Measurements from ENCODE around the gene PDGFRA.

PDGFRA gene

DNA sequence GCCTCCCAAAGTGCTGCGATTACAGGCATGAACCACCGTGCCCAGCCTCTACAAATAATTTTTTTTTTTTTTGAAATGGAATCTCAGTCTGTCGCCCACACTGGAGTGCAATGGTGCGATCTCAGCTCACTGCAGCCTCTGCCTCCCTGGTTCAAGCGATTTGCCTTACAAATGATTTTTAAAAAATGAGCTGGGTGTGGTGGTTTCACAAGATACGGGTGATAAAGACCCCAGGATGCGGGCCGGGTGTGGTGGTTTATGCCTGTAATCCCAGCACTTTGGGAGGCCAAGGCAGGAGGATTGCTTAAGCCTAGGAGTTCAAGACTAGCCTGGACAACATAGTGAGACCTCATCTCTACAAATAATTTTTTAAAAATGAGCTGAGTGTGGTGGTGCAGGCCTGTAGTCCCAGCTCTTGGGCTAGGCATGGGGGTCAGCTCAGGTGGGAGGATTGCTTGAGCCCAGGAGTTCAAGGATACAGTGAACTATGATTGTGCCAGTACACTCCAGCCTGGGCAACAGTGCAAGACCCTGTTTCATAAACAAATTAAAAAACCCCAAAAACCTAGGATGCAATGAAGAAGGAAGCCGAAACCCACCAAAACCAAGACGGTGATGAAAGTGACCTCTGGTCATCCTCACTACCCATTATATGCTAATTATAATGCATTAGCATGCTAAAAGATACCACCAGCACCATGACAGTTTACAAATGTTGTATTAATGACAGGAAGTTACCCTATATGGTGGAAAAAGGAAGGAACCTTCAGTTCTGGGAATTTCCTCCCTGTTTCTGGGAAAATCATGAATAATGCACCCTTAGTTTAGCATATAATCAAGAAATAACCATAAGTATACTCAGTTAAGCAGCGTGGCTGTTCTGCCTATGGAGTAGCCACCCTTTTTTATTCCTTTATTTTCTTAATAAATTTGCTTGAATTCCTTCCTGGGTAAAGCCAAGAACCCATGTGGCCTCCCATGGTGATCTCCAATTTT, 27.7 kb downstream of the PDGFRA start:
- no peak for DNase-seq

DNA sequence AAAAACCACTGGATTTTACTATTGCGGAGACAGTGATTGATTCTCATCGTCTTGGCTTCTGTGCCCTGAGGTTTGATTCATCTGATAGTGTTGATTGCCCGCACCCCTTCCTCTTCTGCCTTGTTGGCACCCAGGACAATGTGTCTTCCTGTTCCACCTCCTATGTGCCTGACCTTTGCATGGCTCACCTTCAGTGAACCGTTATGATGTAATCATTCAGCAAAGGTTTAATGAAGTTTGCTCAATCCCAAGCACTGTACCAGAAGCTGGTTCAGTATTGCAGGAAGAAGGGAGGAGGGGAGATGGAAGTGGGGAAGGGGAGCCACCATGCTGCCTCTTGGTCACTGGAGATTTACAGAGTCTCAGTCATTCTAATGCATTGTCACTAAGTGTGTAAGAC, 36.3 kb downstream of the PDGFRA start:
- no peak for DNase-seq

DNA sequence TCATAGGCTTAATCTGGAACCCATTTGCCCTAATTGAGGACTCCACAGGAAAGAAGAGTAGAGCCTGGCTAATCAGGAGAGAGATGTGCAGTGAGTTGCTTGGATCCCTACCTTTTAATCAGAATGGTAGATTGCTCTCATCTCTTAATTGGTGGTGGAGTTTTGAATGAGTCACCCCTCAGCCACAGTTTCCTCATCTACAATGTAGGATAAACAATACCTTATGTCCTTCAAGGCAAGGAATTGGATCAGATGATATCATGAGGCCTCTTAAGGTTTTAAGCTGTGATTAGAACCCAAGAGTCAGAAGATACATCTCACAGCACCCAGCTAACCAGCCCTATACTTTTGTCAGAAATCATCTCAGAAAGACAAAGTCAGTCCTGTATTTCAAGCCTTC, 39.1 kb downstream of the PDGFRA start:
- DNase-seq, result no peak

DNA sequence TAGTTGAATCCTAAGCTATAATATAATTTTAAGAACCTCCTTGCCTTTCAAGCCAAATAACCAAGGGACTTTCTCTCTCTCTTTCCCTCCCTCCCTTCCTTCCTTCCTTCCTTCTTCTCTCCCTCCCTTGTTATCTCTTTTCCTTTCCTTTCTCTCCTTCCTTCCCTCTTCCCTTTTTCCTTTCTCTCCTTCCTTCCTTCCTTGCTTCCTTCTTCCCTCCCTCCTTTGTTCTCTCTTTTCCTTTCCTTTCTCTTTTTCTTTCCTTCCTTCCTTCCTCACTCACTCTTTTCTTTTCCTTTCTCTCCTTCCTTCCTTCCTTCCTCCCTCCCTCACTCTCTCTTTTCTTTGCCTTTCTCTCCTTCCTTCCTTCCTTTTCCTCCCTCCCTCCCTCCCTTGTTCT, 42.4 kb downstream of the PDGFRA start:
- DNase-seq, result no peak

DNA sequence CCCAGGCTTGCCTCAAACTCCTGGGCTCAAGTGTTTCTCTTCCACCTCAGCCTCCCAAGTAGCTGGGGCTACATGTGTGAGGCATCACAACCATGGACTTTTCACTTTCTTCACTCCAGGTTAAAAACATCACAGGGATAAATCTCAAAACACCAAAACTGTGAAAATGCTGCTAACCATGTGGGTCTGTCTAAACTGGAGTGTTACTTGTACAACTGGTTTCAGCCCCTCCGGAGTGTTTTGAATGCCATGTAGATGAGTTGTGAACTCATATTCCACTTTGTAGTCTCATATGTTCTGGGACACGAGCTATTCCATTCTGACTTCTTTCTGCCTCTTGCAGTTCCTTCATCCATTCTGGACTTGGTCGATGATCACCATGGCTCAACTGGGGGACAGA, 43.0 kb downstream of the PDGFRA start:
- DNase-seq, result no peak

DNA sequence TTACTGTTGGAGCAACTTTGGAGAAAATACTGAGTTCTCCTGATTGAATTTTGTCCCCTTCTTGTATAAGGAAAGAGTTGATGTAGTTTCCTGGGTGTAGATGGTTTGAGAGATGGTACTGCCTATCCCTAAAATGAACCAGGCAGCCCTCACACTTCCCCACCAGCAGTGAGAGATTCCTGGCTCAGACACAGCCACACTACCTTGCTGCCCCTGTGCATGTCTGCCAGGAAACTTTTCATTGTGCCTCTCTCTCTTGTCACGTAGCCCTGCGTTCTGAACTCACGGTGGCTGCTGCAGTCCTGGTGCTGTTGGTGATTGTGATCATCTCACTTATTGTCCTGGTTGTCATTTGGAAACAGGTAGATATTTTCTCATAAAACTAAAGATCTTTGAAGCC, 45.2 kb downstream of the PDGFRA start:
- no peak for DNase-seq

DNA sequence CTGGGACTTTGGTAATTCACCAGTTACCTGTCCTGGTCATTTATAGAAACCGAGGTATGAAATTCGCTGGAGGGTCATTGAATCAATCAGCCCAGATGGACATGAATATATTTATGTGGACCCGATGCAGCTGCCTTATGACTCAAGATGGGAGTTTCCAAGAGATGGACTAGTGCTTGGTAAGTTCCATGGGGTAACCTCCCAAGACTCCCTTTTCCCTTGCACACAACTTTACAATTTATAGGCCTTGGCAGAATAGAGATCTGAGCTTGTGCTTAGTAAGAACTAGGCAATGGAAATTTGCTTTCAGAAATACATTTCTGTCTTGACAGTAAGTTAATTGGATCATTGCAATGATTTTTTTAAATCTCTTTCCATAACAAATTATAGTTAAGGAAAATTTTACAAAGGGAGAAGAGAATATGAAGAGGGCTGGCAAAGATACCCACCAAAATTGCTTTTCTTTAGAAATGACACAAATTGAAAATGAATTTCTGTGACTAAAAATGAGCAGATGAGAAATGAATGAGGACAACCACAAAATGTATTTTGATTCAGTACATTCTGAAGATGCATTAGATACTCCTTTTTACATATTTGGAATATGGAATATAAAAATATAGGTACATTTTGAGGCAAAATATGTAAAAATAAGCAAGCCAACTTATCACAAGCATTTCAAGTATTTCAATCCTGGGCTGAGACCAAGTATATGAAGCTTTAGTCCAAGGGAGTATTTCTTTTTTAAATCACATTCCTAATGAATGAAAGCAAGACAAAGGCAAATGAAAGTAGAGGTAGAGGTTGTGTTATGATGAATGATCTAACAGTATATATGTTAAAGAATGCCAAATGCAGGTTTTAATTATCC, 45.9 kb downstream of the PDGFRA start:
- no peak for DNase-seq

DNA sequence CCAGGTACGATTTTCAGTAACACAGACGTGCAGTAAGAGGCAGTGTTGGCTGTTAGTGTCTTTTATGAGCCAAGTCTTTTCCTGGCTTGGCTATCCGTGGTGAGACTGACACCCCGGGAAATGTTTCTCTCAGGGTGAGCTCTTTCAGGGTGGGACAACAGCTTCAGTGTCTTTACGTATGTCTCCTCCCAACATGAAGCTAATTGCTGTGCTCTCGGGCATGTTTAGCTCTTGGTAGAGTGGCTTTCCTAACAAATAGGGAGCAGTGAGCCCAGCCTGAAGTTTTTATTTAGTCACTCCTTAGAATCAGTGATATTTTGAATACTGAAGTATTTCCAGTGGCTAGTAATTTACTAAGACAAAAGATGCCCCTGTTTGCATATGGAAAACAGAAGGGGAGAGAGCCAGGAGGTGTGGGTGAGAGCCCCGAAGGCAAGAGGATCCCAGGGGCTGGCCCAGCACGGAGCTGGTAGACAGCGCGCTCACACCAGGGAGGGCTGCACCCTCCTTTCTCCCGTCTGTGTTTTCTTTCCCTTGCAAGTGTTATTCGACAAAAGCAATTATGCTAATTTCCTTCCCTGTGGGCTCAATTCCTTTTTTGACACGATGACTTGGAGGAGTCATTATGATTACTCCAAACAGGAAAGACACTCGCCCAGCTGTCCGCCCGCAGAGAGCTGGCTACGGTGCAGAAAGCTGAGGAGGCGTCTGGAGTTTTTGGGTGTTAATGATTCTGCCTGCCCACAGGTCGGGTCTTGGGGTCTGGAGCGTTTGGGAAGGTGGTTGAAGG, 47.7 kb downstream of the PDGFRA start:
- DNase-seq, result no peak

DNA sequence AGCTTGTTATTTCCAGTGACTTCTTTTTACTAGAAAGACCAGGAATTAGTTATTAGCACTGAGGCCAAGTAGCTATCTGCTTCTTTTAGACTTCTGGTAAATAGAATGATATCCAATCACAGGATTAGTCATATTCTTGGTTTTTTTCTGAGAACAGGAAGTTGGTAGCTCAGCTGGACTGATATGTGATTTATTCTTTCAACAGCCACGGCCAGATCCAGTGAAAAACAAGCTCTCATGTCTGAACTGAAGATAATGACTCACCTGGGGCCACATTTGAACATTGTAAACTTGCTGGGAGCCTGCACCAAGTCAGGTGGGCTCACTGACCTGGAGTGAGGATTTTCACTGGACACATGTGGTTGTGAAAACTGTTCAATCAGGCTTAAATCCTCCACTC, 48.6 kb downstream of the PDGFRA start:
- no peak for DNase-seq

DNA sequence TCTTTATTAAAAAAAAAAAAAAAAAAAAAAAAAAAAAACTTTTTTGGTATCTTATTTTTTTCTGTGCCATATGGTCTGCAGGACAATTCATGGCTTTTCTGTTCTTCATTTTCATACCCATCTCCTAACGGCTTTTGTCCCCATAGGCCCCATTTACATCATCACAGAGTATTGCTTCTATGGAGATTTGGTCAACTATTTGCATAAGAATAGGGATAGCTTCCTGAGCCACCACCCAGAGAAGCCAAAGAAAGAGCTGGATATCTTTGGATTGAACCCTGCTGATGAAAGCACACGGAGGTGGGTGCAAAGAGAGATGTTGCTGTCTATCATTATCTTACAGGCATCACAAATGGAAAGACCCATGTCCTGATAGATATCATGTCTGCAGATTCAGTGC, 49.1 kb downstream of the PDGFRA start:
- no peak for DNase-seq

DNA sequence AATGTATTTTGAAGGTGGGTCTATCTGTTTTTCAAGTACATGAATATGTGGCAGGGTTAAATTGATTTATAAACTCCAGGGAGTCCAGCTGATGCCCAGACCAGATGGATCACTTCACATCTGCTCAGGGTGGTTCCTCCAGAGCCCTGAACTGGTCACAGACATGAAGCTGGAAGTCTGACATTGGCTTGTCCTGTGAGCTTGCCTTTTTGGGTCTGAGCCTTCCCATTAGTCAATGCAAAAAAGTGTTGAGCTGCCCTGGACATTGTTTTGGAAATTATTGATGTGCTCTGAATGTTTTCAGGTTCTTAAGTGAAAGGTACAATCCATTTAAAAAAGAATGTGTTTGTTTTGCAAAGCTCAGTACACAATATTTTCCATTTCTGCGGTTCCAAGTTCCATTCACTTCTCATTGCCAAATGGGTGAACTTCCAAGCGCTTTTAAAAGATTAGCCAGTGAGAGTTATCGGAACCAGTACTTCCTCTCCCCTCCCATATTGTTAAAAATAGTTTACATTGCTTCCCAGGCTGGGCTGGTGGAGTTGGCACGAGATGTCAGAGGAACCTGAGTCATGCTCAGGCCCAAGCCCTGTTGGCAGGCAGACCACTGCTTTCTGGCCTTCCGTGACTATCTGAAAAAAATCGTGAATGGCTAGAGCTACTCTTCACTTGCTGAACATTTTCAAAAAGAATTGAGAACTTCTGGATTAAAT, 52.1 kb downstream of the PDGFRA start:
- DNase-seq, result no peak

DNA sequence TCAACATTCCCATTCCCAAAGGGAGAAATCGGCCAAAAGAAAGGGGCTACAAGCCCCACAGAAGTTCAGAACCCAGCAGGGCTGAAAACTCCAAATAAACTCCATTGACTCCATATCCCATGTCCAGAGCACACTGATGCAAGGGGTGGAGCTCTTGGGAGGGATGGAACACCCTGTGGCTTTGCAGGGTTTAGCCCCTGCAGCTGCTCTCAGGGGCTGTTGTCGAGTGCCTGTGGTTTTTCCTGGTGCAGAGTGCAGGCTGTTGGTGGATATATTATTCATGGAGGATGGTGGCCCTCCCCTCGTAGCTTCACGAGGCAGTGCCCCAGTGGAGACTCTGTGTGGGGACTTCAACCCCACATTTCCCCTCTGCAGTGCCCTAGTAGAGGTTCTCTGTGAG, 53.7 kb downstream of the PDGFRA start:
- no peak for DNase-seq

DNA sequence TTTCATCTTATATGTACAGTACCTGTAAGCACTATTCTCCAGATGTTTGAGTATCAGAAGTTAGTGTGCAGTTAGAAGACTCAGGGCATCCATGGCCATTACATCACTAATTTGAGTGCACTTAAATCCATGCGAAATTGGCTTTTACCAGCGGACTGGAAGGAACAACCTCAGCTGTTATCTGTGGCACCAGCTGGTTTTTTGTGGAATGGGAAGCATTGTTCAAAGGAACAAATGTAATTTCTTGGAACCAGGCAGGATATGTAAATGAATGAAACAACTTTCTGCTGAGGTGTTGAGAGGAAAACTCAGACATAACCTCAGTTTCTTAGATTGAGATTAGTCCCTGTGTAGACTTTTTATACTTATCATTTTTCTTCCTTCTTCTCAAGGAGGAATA, 60.2 kb downstream of the PDGFRA start:
- no peak for DNase-seq

DNA sequence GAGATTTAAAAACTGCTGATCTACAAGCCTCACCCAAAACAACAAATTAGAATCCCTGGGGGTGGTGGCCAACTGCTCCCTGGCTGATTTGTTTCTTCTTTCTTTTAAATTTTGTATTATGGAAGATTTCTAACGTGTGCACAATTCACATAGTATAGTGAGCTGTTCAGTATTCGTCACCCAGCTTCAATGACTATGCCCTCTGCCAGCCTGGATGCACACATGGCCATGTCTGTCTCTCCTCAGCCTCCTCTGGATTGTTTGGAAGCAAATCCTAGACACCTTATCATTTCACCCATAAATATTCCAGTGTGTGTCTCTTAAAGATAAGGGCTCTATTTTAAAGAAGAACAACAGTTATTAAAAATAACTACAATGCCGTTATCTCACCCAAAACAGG, 61.9 kb downstream of the PDGFRA start:
- no peak for DNase-seq

DNA sequence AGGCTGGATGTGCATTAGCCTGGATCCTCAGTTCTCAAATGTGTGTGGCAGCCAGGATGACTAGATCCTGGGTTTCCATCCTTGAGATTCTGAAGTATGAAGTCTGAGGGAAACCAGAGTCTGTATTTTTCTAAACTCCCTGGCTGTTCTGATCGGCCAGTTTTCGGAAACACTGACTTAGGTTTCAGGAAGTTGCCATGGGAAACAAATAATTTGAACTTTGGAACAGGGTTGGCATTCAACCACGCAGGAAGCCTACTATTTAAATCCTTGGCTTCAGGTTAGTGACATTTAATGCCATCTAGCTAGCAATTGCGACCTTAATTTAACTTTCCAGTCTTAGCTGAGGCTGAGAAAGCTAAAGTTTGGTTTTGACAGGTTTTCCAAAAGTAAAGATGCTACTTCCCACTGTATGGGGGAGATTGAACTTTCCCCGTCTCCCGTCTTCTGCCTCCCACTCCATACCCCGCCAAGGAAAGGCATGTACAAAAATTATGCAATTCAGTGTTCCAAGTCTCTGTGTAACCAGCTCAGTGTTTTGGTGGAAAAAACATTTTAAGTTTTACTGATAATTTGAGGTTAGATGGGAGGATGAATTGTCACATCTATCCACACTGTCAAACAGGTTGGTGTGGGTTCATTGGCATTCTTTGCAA, 67.6 kb downstream of the PDGFRA start:
- DNase-seq, result no peak

DNA sequence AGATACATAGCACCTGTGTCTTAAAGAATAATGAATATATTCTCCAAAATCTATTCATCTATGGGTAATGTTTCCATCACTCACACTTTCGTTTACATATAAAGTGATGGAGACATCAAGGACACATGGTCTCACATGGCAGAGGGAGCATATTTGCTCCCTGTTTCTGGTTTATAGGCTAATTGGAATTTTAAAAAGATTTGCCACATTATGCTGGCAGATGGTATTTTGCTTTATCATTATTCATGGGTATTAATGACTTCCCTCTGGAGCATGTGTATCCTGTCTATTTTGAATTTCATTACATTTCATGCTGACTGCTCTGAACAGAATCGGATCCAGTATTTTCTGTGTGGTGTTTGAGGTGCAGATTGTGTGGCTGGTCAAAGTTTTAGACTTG, 79.0 kb downstream of the PDGFRA start:
- no peak for DNase-seq

DNA sequence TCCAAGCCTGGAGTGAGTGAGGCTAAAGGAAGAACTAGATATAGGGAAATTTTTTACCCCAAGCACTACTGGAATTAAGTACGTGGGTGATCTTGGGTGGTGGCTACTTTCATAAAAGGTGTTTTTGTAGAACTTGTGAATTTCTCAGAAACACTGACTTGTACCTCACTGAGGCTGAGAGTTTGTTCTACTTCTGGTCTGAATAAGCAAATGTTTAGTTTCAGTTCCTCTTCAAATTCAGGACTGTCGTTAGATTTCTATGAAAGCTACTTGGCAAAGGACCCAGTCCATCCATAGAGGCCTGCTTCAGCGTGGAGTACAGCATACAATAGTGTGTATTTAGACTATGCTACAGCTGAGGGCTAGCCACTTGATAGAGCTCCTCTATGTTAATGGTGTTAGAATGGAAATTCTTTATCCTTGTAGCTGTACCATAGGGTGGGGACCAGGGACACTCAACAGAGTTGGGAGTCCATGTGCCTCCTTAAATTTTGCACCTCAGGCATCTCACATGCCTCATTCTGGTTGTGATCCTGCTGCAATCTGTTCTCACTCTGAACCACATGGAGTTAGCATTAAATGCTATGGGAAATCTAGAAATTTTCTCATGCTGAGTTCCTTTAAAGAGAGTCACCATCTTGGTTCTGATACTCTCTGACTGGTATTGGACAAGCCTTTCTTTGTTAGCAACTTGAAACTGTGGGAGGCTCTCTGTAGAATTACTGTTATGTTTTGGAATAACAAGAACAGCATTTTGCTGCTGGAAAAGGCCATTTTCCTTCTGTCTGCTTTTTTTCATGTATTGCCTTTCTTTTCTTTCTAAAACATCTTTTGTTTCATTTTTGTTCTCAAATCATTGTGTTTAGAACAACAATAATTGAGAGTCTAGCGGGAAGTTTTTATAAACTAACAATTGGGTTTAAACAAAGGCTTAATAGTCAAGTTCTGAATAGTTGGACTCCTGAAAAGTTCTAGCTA, 86.8 kb downstream of the PDGFRA start:
- no peak for DNase-seq

DNA sequence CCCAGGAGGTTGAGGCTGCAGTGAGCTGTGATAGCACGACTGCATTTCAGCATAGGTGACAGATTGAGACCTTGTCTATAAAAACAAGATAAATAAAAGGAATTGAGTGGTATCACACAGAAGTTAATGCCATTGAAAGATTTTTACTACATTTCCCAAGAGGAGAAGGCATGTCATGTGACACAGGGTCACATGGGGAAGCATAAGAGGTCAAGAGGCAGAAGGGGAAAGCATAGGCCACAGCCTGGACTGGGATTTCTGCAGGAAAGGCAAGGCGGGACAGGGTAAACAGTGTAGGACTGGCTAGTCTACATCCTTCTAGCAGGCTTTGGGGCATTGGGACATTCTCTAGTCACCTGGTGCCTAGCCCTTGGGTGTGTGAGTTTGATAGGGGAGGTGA, 88.6 kb downstream of the PDGFRA start:
- no peak for DNase-seq

DNA sequence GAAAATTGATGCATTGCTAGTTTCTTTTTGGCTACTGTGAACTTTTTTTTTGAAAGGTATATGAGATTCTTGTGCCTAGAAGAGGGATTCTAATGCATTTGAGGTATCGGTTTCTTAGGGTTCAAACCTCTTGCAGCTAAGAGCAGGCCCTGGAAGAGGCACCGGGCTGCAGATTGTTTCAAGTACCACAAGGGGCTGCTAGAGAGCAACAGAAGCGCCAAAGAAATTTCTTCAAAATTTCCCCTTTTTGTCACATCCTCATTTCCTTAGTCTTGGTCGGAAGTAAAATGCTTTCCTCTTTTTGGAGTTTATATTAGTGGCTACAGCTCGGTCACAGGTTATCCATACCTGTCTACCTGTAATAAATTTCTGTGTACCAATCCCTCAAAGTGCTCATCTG, 89.8 kb downstream of the PDGFRA start:
- no peak for DNase-seq

DNA sequence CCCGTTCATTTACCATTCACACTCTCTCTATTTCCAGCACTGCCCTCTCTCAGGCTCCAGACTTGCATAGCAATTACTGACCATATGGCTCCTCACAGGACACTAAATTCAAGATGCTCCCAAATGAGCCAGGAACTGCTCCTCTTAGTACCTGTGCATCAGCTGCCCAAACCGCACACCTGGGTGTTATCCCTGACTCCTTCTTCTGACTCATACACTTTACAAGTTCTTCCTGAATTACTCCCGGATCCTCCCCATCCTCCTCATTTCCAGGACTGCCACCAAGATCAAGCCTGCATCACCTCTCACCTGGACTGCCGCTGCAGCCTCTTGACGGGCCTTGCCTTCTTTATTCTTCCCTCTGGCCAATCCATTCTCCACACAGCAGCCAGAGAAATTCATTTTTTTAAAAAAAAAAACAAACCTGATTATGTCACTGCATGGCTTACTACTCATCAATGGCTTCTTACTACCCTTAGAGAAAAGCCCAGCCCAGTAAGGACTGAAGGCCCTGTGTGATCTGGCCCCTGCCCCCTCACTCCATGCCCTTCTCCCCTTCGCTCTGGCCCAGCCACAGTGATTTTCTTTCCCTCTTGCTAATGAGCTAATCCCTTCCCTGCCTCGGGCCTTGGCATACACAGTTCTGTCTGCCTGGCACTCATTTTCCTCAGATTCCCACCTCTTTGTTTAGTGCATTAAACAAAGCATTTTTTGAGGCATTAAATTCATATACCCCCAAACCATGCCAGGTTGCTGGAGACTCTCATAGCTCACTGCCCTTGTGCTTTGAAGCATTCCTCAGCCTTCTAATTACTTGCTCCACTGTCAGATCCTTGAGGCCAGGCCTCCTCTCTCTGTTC, 92.0 kb downstream of the PDGFRA start:
- no peak for DNase-seq

All from activated T-cell treated with anti-CD3 and anti-CD28 coated beads, Interleukin-2, amount 50 U/mL, for 1 hour (primary cell).